ENCODE measurements around the gene SORCS2.

SORCS2 gene

GRCh38 chr4:7396186-7396910, 204.0 kb downstream of the SORCS2 start:
- Histone ChIP-seq H3K27ac (ENCODE audit: low read depth, low read length) (no peak overlapping the region), H3K27me3 (ENCODE audit: control insufficient read depth, low read length) (no peaks in the 10 kb centered on the region), H3K9me3 (ENCODE audit: control insufficient read depth, insufficient read depth, low read length) (no peaks in the 10 kb centered on the region), H3K4me2 (ENCODE audit: low read length) (no peak overlapping the region), H3K9me2 (replicated peaks; ENCODE audit: control insufficient read depth, low read length) (no peaks in the 10 kb centered on the region), H3K4me1 (ENCODE audit: control insufficient read depth, low read length) (peaks cover 25% of the 10 kb centered on the region), H3K79me2 (ENCODE audit: control insufficient read depth, low read length) (no peaks in the 10 kb centered on the region), H4K20me1 (ENCODE audit: control insufficient read depth, insufficient read depth, low read depth, low read length) (no peaks in the 10 kb centered on the region), H3K36me3 (ENCODE audit: control insufficient read depth, low read length) (no peaks in the 10 kb centered on the region), H3K4me3 (ENCODE audit: low read length) (no peak overlapping the region), H3F3A (ENCODE audit: control insufficient read depth, insufficient read depth) (no peaks in the 10 kb centered on the region)
- no peak for TF ChIP-seq EZH2phosphoT487 (IDR thresholded peaks at IDR 0.05; ENCODE audit: borderline replicate concordance, low read length)
- TF ChIP-seq, protein P1, sequence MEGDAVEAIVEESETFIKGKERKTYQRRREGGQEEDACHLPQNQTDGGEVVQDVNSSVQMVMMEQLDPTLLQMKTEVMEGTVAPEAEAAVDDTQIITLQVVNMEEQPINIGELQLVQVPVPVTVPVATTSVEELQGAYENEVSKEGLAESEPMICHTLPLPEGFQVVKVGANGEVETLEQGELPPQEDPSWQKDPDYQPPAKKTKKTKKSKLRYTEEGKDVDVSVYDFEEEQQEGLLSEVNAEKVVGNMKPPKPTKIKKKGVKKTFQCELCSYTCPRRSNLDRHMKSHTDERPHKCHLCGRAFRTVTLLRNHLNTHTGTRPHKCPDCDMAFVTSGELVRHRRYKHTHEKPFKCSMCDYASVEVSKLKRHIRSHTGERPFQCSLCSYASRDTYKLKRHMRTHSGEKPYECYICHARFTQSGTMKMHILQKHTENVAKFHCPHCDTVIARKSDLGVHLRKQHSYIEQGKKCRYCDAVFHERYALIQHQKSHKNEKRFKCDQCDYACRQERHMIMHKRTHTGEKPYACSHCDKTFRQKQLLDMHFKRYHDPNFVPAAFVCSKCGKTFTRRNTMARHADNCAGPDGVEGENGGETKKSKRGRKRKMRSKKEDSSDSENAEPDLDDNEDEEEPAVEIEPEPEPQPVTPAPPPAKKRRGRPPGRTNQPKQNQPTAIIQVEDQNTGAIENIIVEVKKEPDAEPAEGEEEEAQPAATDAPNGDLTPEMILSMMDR (IDR thresholded peaks at IDR 0.05; ENCODE audit: low read depth, low read length, poor library complexity, severe bottlenecking), result no peak

- no peak overlapping the region for H3K4me2 ChIP-seq (ENCODE audit: low read length)
- no peak overlapping the region for H3K27ac ChIP-seq (ENCODE audit: low read depth, low read length)
- no peak for TF ChIP-seq EZH2phosphoT487 (IDR thresholded peaks at IDR 0.05; ENCODE audit: borderline replicate concordance, low read length)
- TF ChIP-seq, protein P1 (IDR thresholded peaks at IDR 0.05; ENCODE audit: low read depth, low read length, poor library complexity, severe bottlenecking), result no peak
- H3K36me3 ChIP-seq (ENCODE audit: control insufficient read depth, low read length), result no peaks in the 10 kb centered on the region
- H3K4me3 ChIP-seq (ENCODE audit: low read length), result no peak overlapping the region
- no peaks in the 10 kb centered on the region for H4K20me1 ChIP-seq (ENCODE audit: control insufficient read depth, insufficient read depth, low read depth, low read length)
- no peaks in the 10 kb centered on the region for H3K9me3 ChIP-seq (ENCODE audit: control insufficient read depth, insufficient read depth, low read length)
- H3K9me2 ChIP-seq (replicated peaks; ENCODE audit: control insufficient read depth, low read length), result no peaks in the 10 kb centered on the region
- peaks cover 25% of the 10 kb centered on the region for H3K4me1 ChIP-seq (ENCODE audit: control insufficient read depth, low read length)
- H3K27me3 ChIP-seq (ENCODE audit: control insufficient read depth, low read length), result no peaks in the 10 kb centered on the region
- no peaks in the 10 kb centered on the region for H3F3A ChIP-seq (ENCODE audit: control insufficient read depth, insufficient read depth)
- H3K79me2 ChIP-seq (ENCODE audit: control insufficient read depth, low read length), result no peaks in the 10 kb centered on the region
Measured at GRCh38 chr4:7397206-7398103, 205.1 kb downstream of the SORCS2 start.

DNA sequence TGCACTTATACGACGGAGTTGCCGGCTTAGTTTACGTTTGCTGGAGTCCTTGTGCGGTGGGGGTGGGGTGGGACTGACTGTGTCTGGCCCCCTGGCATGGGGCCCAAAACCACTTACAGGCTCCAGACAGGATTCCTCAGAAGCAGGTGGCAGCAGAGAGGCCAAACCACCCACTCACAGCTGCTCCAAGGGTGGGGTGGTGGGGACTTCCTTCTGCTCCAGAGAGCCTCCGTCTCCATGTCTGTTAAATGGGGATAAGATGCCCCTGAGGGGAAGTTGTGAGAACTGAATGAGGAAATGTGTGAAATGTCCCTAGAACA, 205.7 kb downstream of the SORCS2 start:
- Histone ChIP-seq H3K79me2 (ENCODE audit: control insufficient read depth, low read length) (no peaks in the 10 kb centered on the region), H3K9me2 (replicated peaks; ENCODE audit: control insufficient read depth, low read length) (no peaks in the 10 kb centered on the region), H3K4me3 (ENCODE audit: low read length) (no peak overlapping the region), H3F3A (ENCODE audit: control insufficient read depth, insufficient read depth) (no peaks in the 10 kb centered on the region), H3K27ac (ENCODE audit: low read depth, low read length) (no peak overlapping the region), H3K4me1 (ENCODE audit: control insufficient read depth, low read length) (peaks cover 25% of the 10 kb centered on the region), H3K36me3 (ENCODE audit: control insufficient read depth, low read length) (no peaks in the 10 kb centered on the region), H3K4me2 (ENCODE audit: low read length) (no peak overlapping the region), H3K9me3 (ENCODE audit: control insufficient read depth, insufficient read depth, low read length) (no peaks in the 10 kb centered on the region), H4K20me1 (ENCODE audit: control insufficient read depth, insufficient read depth, low read depth, low read length) (no peaks in the 10 kb centered on the region), H3K27me3 (ENCODE audit: control insufficient read depth, low read length) (no peaks in the 10 kb centered on the region)
- TF ChIP-seq, protein P1 (IDR thresholded peaks at IDR 0.05; ENCODE audit: low read depth, low read length, poor library complexity, severe bottlenecking), result no peak
- TF ChIP-seq EZH2phosphoT487 (IDR thresholded peaks at IDR 0.05; ENCODE audit: borderline replicate concordance, low read length), result no peak

Data from DOHH2 (cell line).